Upper lobe of left lung (tissue), 6 donors: Measurements from ENCODE around the gene MYCBPAP. TPM values are rescaled to one million over a fixed set of nuclear protein-coding genes. Genes with fewer than 3 reads are reported as not detected.

Experiments used
- ATAC-seq, 2 donors: fragments of 200-7000 bp; cut with Tn5 transposase; one replicate each; pipeline ENCODE4 v1.9.1; 2022; ENCODE audit warnings: mild to moderate bottlenecking in 2 of 2, moderate library complexity in 2 of 2; ENCODE audit not compliant: low FRiP score in 2 of 2
- DNase-seq, 2 donors: peaks; one replicate each; pipeline ENCODE4 v3.0.0-alpha.2; 2019 to 2020
- H3K27ac ChIP-seq, 4 donors: fragments of 200-600 bp; sonication (generic); one replicate each; pipeline ENCODE4 v1.5.1; 2016 to 2019
- H3K27me3 ChIP-seq, 4 donors: fragments of 200-600 bp; sonication (generic); one replicate each; pipeline ENCODE4 v1.5.1; 2017 to 2019
- H3K36me3 ChIP-seq, 4 donors: fragments of 200-600 bp; sonication (generic); one replicate each; pipeline ENCODE4 v1.5.1; 2016 to 2019
- H3K4me1 ChIP-seq, 4 donors: fragments of 200-600 bp; sonication (generic); one replicate each; pipeline ENCODE4 v1.5.1; 2018 to 2019
- H3K4me3 ChIP-seq, 4 donors: fragments of 200-600 bp; sonication (generic); one replicate each; pipeline ENCODE4 v1.5.1; 2017 to 2019; ENCODE audit warnings: mild to moderate bottlenecking in 2 of 4, moderate library complexity in 1 of 4
- H3K9me3 ChIP-seq, 4 donors: fragments of 200-600 bp; sonication (generic); one replicate each; pipeline ENCODE4 v1.5.1; 2018 to 2019
- CTCF ChIP-seq, 6 experiments: fragments of 450-650 bp in 4 of 6; fragments of 200-600 bp in 2 of 6; sonication (generic) in 2 of 6; IDR thresholded peaks; one replicate each; pipeline ENCODE4 v1.5.1; 2016 to 2019; ENCODE audit warnings: antibody characterized with exemption in 6 of 6
- EP300 ChIP-seq, 4 donors: sonication (generic); formaldehyde crosslinking; IDR thresholded peaks; one replicate each; pipeline ENCODE4 v1.5.1; 2017; ENCODE audit warnings: antibody characterized with exemption in 4 of 4, control low read depth in 2 of 4
- POLR2A ChIP-seq, 4 donors: fragments of 450-650 bp; IDR thresholded peaks; one replicate each; pipeline ENCODE4 v1.5.1; 2016 to 2017; ENCODE audit warnings: antibody characterized with exemption in 4 of 4, mild to moderate bottlenecking in 2 of 4
- POLR2AphosphoS5 ChIP-seq, 2 donors: sonication (generic); formaldehyde crosslinking; IDR thresholded peaks; one replicate each; pipeline ENCODE4 v1.5.1; 2017; ENCODE audit warnings: antibody characterized with exemption in 2 of 2
- WGBS, 2 donors: methylation state at CpG; one replicate each; pipeline ENCODE4 v1.1.5; 2017 to 2018; 5-methylcytosine and 5-hydroxymethylcytosine counted together
- total RNA-seq, 6 donors: library from RNA; depleted of rRNA in 4 of 6; stranded (reverse); fragments of >200 nt in 4 of 6; gene quantifications; one replicate each; pipeline versions ENCODE4 v1.1.0 to v1.2.1, GENCODE V29; 2016 to 2021
- donor health status: DM: no; HTN: no; CAD: no; lungs with moderate emphysema.
- donor health status: DM: no; HTN: yes; CAD: no; lungs with severe emphysema.

Gene MYCBPAP
- total RNA-seq, 6 donors from 2014 or later = 1.0 to 14.7 (median 4.2) TPM

GRCh38 chr17:50548831-50549230 lies 40.6 kb downstream of the MYCBPAP start:
- 93 to 96% methylated on average over 12 to 18 of the region's 18 CpGs for WGBS, 2 donors
- Histone ChIP-seq H3K9me3 (no peaks in the 10 kb centered on the region), H3K36me3 (peaks cover 0 to 11% (median 3%) of the 10 kb centered on the region in 4 donors), H3K4me1 (peaks cover 12 to 26% (median 13%) of the 10 kb centered on the region in 4 donors), H3K4me3 (no peak overlapping the region), H3K27ac (no peak overlapping the region), H3K27me3 (no peaks in the 10 kb centered on the region)
- ATAC-seq (no peak), DNase-seq (no peak)
- TF ChIP-seq CTCF (IDR thresholded peaks at IDR 0.05) (no peak), POLR2A (IDR thresholded peaks at IDR 0.05) (no peak), EP300 (IDR thresholded peaks at IDR 0.05) (no peak), POLR2AphosphoS5 (IDR thresholded peaks at IDR 0.05) (no peak)

DNA sequence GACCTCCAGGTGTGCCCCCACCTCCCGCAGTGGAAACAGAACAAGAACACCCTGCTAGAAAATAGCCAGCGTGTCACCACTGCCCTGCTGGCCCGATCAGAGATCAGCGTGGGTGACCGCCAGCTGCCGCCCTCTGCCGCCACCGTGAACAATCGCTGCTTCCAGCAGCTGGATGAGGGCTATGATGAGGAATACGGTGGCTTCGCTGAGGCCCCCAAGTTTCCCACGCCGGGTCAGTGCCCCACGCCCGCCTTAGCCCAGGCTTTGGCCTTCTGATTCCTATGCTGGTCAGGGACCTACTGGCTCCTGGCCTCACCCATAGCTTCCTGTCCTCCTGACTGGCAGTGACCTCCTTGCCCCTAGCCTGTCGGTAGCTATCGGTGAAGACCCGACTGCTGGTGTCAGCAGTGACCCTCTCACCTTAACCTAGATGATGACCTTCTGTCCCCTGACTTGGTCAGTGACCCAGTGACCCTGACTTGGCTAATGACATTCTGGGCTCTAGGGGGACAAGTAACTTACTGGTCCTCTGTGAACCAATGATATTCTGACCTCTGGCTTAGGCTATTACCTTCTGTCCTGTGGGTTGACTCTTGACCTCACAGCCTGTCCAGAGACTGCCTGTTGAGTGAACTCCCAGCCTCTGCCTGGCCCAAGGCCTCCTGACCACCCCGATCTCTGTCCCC lies 41.2 kb downstream of the MYCBPAP start:
- DNase-seq = no peak
- no peaks in the 10 kb centered on the region for H3K9me3 ChIP-seq
- no peak overlapping the region for H3K4me3 ChIP-seq
- peaks cover 12 to 26% (median 13%) of the 10 kb centered on the region in 4 donors for H3K4me1 ChIP-seq
- ATAC-seq = no peak
- no peaks in the 10 kb centered on the region for H3K27me3 ChIP-seq
- no peak overlapping the region for H3K27ac ChIP-seq
- H3K36me3 ChIP-seq = peaks cover 0 to 11% (median 3%) of the 10 kb centered on the region in 4 donors
- WGBS, 2 donors = 99 to 100% methylated on average over 3 to 15 of the region's 19 CpGs
- TF ChIP-seq POLR2AphosphoS5 (IDR thresholded peaks at IDR 0.05) = no peak
- no peak for TF ChIP-seq CTCF (IDR thresholded peaks at IDR 0.05)
- no peak for TF ChIP-seq EP300 (IDR thresholded peaks at IDR 0.05)

DNA sequence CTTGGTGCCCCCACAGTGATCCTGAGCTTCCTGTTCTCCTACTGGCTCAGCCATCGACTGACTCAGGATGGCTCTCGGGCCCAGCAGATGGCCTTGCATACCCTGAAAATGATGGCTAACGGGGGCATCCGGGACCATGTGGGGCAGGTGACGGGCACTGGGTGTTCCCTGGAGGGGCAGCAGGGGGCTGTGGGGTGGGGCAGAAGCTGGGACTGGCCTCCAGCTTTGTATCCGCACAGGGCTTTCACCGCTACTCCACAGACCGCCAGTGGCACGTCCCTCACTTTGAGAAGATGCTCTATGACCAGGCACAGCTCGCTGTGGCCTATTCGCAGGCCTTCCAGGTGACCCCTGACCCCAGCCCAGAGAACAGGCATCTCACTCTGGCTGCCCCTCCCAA lies 41.7 kb downstream of the MYCBPAP start:
- WGBS, 2 donors = 89 to 100% methylated on average over 3 to 8 of the region's 11 CpGs
- ATAC-seq = no peak
- TF ChIP-seq EP300 (IDR thresholded peaks at IDR 0.05) (no peak), POLR2A (IDR thresholded peaks at IDR 0.05) (no peak), CTCF (IDR thresholded peaks at IDR 0.05) (no peak), POLR2AphosphoS5 (IDR thresholded peaks at IDR 0.05) (no peak)
- Histone ChIP-seq H3K27me3 (no peaks in the 10 kb centered on the region), H3K9me3 (no peaks in the 10 kb centered on the region), H3K4me3 (no peak overlapping the region), H3K4me1 (peaks cover 12 to 26% (median 13%) of the 10 kb centered on the region in 4 donors), H3K36me3 (peaks cover 0 to 11% (median 4%) of the 10 kb centered on the region in 4 donors), H3K27ac (no peak overlapping the region)
- DNase-seq = no peak

- H3K9me3 ChIP-seq = no peaks in the 10 kb centered on the region
- H3K4me3 ChIP-seq = no peak overlapping the region
- peaks cover 12 to 26% (median 13%) of the 10 kb centered on the region in 4 donors for H3K4me1 ChIP-seq
- no peaks in the 10 kb centered on the region for H3K27me3 ChIP-seq
- ATAC-seq (peak; percentile 77 to 79), DNase-seq (peak; percentile 80 to 85)
- WGBS, 2 donors = 53 to 68% methylated on average over 18 to 29 of the region's 32 CpGs
- peaks cover 0 to 20% (median 11%) of the 10 kb centered on the region in 4 donors for H3K36me3 ChIP-seq
- no peak overlapping the region for H3K27ac ChIP-seq
- TF ChIP-seq CTCF (IDR thresholded peaks at IDR 0.05) = peak; percentile 79 to 93 (median 86)
- TF ChIP-seq POLR2A (IDR thresholded peaks at IDR 0.05) = no peak
Observed at GRCh38 chr17:50550661-50551432, 42.6 kb downstream of the MYCBPAP start.
